ENCODE results near the gene B4GALT1.

Gene B4GALT1

GRCh38 chr9:33180526-33181184 is 13.5 kb upstream of the B4GALT1 start:
- no peak for TF ChIP-seq POLR2AphosphoS5 (IDR thresholded peaks at IDR 0.05; ENCODE audit: low read depth, low read length)
- no peak for TF ChIP-seq POLR2A (IDR thresholded peaks at IDR 0.05; ENCODE audit: low read depth, low read length)
- TF ChIP-seq TAF1 (IDR thresholded peaks at IDR 0.05; ENCODE audit: borderline replicate concordance, low read depth, low read length) = no peak
- DNase-seq (ENCODE audit: insufficient read length) = no peak

GRCh38 chr9:33178972-33179697 is 12.0 kb upstream of the B4GALT1 start:
- DNase-seq (ENCODE audit: insufficient read length) (no peak), FAIRE-seq (no peak)
- TF ChIP-seq TAF1 (IDR thresholded peaks at IDR 0.05; ENCODE audit: borderline replicate concordance, low read depth, low read length) (no peak), POLR2A (IDR thresholded peaks at IDR 0.05; ENCODE audit: low read depth, low read length) (no peak), POLR2AphosphoS5 (IDR thresholded peaks at IDR 0.05; ENCODE audit: low read depth, low read length) (no peak)

More at GRCh38 chr9:33180526-33181184, 13.5 kb upstream of the B4GALT1 start:
- FAIRE-seq = peak; percentile 61

GRCh38 chr9:33177639-33178038 is 10.5 kb upstream of the B4GALT1 start:
- TF ChIP-seq POLR2A (IDR thresholded peaks at IDR 0.05; ENCODE audit: low read depth, low read length) = no peak
- no peak for TF ChIP-seq TAF1 (IDR thresholded peaks at IDR 0.05; ENCODE audit: borderline replicate concordance, low read depth, low read length)
- TF ChIP-seq POLR2AphosphoS5 (IDR thresholded peaks at IDR 0.05; ENCODE audit: low read depth, low read length) = no peak
- no peak for FAIRE-seq
- DNase-seq (ENCODE audit: insufficient read length) = no peak

DNA sequence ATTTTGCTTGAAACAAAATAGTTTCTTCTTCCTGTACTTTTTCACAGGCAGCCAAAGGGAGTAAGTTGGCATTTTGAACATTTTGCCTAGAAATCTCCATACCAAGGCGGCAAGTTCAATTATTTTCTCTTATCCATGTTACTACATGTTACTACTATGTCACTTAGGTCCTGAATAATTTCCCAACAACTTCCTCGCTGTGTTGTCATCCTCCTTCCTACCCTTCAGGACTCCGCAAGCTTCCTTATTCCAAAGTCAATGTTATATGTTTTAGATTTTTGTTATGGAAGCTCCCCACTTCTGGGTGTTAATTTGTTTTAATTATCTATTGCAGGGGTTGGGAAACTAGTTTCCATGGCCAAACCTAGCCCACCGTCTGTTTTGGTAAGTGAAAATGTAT is 9.9 kb upstream of the B4GALT1 start:
- TF ChIP-seq POLR2A (IDR thresholded peaks at IDR 0.05; ENCODE audit: low read depth, low read length) = no peak
- TF ChIP-seq TAF1 (IDR thresholded peaks at IDR 0.05; ENCODE audit: borderline replicate concordance, low read depth, low read length) = no peak
- no peak for TF ChIP-seq POLR2AphosphoS5 (IDR thresholded peaks at IDR 0.05; ENCODE audit: low read depth, low read length)
- DNase-seq (ENCODE audit: insufficient read length) (no peak), FAIRE-seq (no peak)

DNA sequence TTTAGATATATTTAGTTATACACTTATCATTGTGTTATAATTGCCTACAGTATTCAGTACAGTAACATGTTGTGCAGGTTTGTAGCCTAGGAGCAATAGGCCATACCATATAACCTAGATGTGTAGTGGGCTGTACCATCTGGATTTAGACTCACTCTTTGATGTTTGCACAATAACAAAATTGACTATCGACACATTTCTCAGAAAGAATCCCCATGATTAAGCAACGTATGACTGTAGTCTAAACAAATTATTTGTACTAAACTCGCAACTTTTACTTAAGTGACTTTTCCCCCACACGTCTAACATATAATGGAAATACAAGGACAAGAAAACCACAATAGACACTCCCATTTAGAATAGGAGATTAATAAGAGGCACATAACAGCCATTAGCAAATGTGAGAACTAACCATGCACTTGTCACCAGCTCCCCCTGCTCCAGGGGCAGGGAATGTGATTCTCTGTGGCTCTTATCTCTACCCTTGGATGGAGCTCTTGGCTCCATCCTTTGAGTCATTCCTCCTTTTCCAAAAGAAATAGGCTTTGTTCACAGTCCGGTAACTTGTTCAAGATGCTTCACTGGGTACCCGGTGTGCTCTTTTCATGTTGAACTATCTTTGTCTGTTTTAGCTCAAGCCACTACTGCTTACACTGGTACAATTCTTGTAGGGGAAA is 8.7 kb upstream of the B4GALT1 start:
- TF ChIP-seq POLR2A (IDR thresholded peaks at IDR 0.05; ENCODE audit: low read depth, low read length) (no peak), TAF1 (IDR thresholded peaks at IDR 0.05; ENCODE audit: borderline replicate concordance, low read depth, low read length) (no peak), POLR2AphosphoS5 (IDR thresholded peaks at IDR 0.05; ENCODE audit: low read depth, low read length) (no peak)
- FAIRE-seq (no peak), DNase-seq (ENCODE audit: insufficient read length) (no peak)

GRCh38 chr9:33172256-33173238 is 5.4 kb upstream of the B4GALT1 start:
- no peak for TF ChIP-seq POLR2AphosphoS5 (IDR thresholded peaks at IDR 0.05; ENCODE audit: low read depth, low read length)
- TF ChIP-seq TAF1 (IDR thresholded peaks at IDR 0.05; ENCODE audit: borderline replicate concordance, low read depth, low read length) = no peak
- no peak for TF ChIP-seq POLR2A (IDR thresholded peaks at IDR 0.05; ENCODE audit: low read depth, low read length)
- DNase-seq (ENCODE audit: insufficient read length) (no peak), FAIRE-seq (no peak)

DNA sequence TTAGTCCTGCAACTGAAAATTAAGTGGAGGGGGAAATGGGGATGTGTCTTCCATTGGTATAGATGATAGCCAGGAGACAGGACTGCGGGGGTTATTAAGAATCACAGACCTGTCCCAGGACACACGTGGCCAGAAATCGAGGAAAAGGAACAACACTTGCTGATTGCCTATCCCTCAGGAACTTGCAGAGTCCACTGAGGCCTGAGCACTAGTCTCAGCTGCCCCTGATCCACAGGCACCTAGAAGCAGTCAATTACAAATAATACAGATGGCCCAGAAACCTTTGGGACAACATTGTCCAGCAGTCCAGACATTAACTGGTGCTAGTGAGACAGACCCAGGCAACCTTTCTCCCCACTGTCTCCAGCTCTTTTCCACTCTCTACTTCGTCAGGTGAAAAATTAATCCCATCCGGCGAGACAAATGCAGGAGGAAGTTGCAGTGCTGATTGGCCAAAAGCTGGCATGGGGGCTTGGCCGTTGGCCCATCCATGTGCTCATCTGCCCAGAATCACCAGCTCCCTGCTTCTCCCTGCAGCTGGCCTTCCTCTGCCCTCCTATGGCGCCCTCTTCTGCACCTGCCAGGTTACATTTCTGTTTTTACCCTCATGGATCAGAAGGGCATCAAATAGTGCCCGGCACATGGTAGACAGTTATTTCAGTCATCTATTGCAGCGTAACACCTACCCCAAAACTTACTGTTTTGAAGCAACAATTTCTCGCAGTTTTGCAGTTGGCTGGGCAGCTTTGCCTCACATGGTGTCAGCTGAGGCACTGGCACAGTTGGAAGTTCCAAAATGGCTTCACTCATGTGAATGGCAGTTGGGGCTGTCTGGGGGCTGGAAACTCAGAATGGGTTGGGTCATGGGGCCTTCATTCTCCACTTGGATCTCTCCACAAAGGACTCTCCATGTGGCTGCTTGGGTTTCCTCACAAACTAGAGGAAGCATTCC is 3.6 kb upstream of the B4GALT1 start:
- no peak for TF ChIP-seq POLR2A (IDR thresholded peaks at IDR 0.05; ENCODE audit: low read depth, low read length)
- no peak for TF ChIP-seq POLR2AphosphoS5 (IDR thresholded peaks at IDR 0.05; ENCODE audit: low read depth, low read length)
- TF ChIP-seq TAF1 (IDR thresholded peaks at IDR 0.05; ENCODE audit: borderline replicate concordance, low read depth, low read length) = no peak
- FAIRE-seq = peak; percentile 50

DNA sequence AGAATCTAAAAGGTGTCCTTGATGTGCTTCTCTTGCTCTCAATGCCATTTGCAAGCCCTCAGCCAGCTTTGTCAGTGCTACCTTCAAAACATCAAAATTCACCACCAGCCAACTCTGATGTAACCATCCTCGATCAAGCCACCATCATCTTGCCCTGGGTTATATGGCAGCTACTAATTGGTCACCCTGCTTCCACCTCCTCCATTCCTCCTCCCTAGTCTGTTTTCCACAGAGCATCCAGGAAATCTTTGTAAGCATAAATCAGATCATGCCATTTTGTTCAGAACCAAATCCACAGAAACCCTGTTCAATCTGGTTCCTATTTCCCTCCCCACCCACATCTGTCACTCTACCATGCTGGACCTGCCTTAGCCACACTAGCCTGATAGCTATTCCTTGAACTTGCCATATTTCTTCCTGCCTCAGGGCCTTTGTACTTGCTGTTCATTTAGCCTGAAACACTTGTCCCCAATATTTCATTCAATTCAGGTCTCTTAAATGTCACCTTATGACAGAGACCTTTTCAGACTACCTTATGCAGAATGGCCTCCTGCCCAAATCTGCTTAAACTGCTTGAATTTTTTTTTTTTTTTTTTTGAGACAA is 1.9 kb upstream of the B4GALT1 start:
- FAIRE-seq = no peak
- no peak for DNase-seq (ENCODE audit: insufficient read length)
- TF ChIP-seq POLR2AphosphoS5 (IDR thresholded peaks at IDR 0.05; ENCODE audit: low read depth, low read length) = no peak
- TF ChIP-seq TAF1 (IDR thresholded peaks at IDR 0.05; ENCODE audit: borderline replicate concordance, low read depth, low read length) = no peak
- no peak for TF ChIP-seq POLR2A (IDR thresholded peaks at IDR 0.05; ENCODE audit: low read depth, low read length)

More for the DNA sequence above, 3.6 kb upstream of the B4GALT1 start:
- no peak for DNase-seq (ENCODE audit: insufficient read length)

GRCh38 chr9:33167972-33168461 is 881 bp upstream of the B4GALT1 start:
- DNase-seq (ENCODE audit: insufficient read length) (no peak), FAIRE-seq (no peak)
- TF ChIP-seq TAF1 (IDR thresholded peaks at IDR 0.05; ENCODE audit: borderline replicate concordance, low read depth, low read length) (no peak), POLR2AphosphoS5 (IDR thresholded peaks at IDR 0.05; ENCODE audit: low read depth, low read length) (no peak), POLR2A (IDR thresholded peaks at IDR 0.05; ENCODE audit: low read depth, low read length) (no peak)

Measured in GM12892 (cell line).